Liver (tissue), 3 donors: ENCODE results near the gene SLC35G2.

Experiments
- CTCF ChIP-seq: fragments of 150-350 bp; IDR thresholded peaks from 2 replicates; pipeline ENCODE4 v1.5.1; 2017; ENCODE audit warnings: improper control_type of control experiment, low read depth, low read length; ENCODE audit not compliant: missing input control
- RAD21 ChIP-seq, 2 donors: IDR thresholded peaks; 2 replicates each; pipeline ENCODE4 v1.6.1; 2016; ENCODE audit warnings: antibody characterized with exemption in 2 of 2, mild to moderate bottlenecking in 2 of 2
- ZBTB33 ChIP-seq: IDR thresholded peaks from 2 replicates; pipeline ENCODE4 v1.6.1; 2016; ENCODE audit warnings: antibody characterized with exemption
- donor health status: healthy.
- donor health status: healthy.

GRCh38 chr3:136819731-136820679 lies 1.1 kb downstream of the SLC35G2 start:
- no peak for TF ChIP-seq ZBTB33
- no peak for TF ChIP-seq CTCF
- TF ChIP-seq RAD21 (IDR thresholded peaks at IDR 0.05) = no peak
